Keratinocyte (primary cell): ENCODE measurements around the gene PRKAR1B. TPM values are rescaled to one million over a fixed set of nuclear protein-coding genes. Genes with fewer than 3 reads are reported as not detected.

Experiments used
- DNase-seq: peaks from one replicate; pipeline ENCODE4 v3.0.0-alpha.2; 2011; ENCODE audit warnings: low read depth, missing footprints, low spot score
- FAIRE-seq: peaks from 2 replicates; lab custom pipeline; 2011; peaks lifted over from hg19 to GRCh38; lab: Jason Lieb, UNC
- H2AFZ ChIP-seq: 2 replicates; pipeline ENCODE4 v1.6.0; 2012; ENCODE audit warnings: low read length, control low read depth, inconsistent platforms; ENCODE audit not compliant: control insufficient read depth
- H3K27ac ChIP-seq: 2 replicates; pipeline ENCODE4 v1.5.1; 2011; ENCODE audit warnings: low read length; ENCODE audit not compliant: control insufficient read depth, insufficient read depth
- H3K27me3 ChIP-seq: 3 replicates; pipeline ENCODE4 v1.6.0; 2011; ENCODE audit warnings: low read length; ENCODE audit not compliant: control insufficient read depth, insufficient read depth; ENCODE audit errors: extremely low read depth
- H3K36me3 ChIP-seq, 2 experiments: 2 replicates in 1 of 2; 3 replicates in 1 of 2; pipeline ENCODE4 v1.5.1; 2011; ENCODE audit warnings: low read length in 2 of 2, mild to moderate bottlenecking in 1 of 2; ENCODE audit not compliant: control insufficient read depth in 2 of 2, insufficient read depth in 2 of 2; ENCODE audit errors: extremely low read depth in 1 of 2
- H3K4me1 ChIP-seq: 3 replicates; pipeline ENCODE4 v1.5.1; 2011; ENCODE audit warnings: low read length; ENCODE audit not compliant: control insufficient read depth, insufficient read depth; ENCODE audit errors: extremely low read depth
- H3K4me2 ChIP-seq: 3 replicates; pipeline ENCODE4 v1.6.0; 2011; ENCODE audit warnings: low read depth, low read length; ENCODE audit not compliant: control insufficient read depth, insufficient read depth; ENCODE audit errors: extremely low read depth
- H3K4me3 ChIP-seq, 3 experiments: fragments of 200-600 bp in 1 of 3; sonication (generic) in 1 of 3; 2 replicates in 2 of 3; 3 replicates in 1 of 3; pipeline ENCODE4 v1.5.1; 2011 to 2016; ENCODE audit warnings: low read length in 3 of 3, mild to moderate bottlenecking in 3 of 3, control low read depth in 2 of 3, inconsistent platforms in 1 of 3, low read depth in 1 of 3, mixed read lengths in 1 of 3, mixed run types in 1 of 3, moderate library complexity in 1 of 3; ENCODE audit not compliant: control insufficient read depth in 2 of 3, insufficient read depth in 2 of 3; ENCODE audit errors: extremely low read depth in 1 of 3
- H3K79me2 ChIP-seq: 2 replicates; pipeline ENCODE4 v1.6.0; 2012; ENCODE audit warnings: low read length; ENCODE audit not compliant: control insufficient read depth, insufficient read depth
- H3K9ac ChIP-seq: 3 replicates; pipeline ENCODE4 v1.6.0; 2011; ENCODE audit warnings: low read length; ENCODE audit not compliant: control insufficient read depth, insufficient read depth; ENCODE audit errors: extremely low read depth
- H3K9me1 ChIP-seq: 3 replicates; pipeline ENCODE4 v1.6.0; 2011; ENCODE audit warnings: low read length; ENCODE audit not compliant: control insufficient read depth, insufficient read depth; ENCODE audit errors: extremely low read depth
- H3K9me3 ChIP-seq: 2 replicates; pipeline ENCODE4 v1.5.1; 2012; ENCODE audit warnings: low read depth, low read length; ENCODE audit not compliant: control insufficient read depth
- H4K20me1 ChIP-seq: 3 replicates; pipeline ENCODE4 v1.6.0; 2011; ENCODE audit warnings: low read length; ENCODE audit not compliant: control insufficient read depth, insufficient read depth; ENCODE audit errors: extremely low read depth
- EZH2 ChIP-seq: IDR thresholded peaks from one replicate; pipeline ENCODE4 v1.6.1; 2012; ENCODE audit warnings: inconsistent platforms, mild to moderate bottlenecking, low read length, moderate library complexity
- dilution Hi-C: fragments of 300-500 bp; cut with MboI; formaldehyde crosslinking; loops from one replicate; pipeline ENCODE4 v1.7.0; 2020; ENCODE audit warnings: low sequenced_read_pairs; ENCODE audit not compliant: extremely low pct_ligation_motif_present
- polyA plus RNA-seq, 5 experiments: library from polyadenylated mRNA; depleted of rRNA in 3 of 5; stranded (reverse) in 3 of 5; stranded (forward) in 1 of 5; unstranded in 1 of 5; fragments of >200 nt; gene quantifications; 1 replicate in 1 of 5; 2 replicates in 3 of 5; 3 replicates in 1 of 5; pipeline versions ENCODE4 v1.2.1 to v1.2.3, GENCODE V29; 2011 to 2012; ENCODE audit warnings: missing spikeins in 2 of 5, low read depth in 1 of 5, low replicate concordance in 1 of 5
- TF ChIP-seq, protein P1 (sequence below), 3 experiments: IDR thresholded peaks in 1 of 3; conservative IDR thresholded peaks in 1 of 3; optimal IDR thresholded peaks in 1 of 3; 2 replicates in 2 of 3; 3 replicates in 1 of 3; pipeline versions ENCODE3 to v1.5.1; 2011; ENCODE audit warnings: low read length in 3 of 3, mild to moderate bottlenecking in 3 of 3, moderate library complexity in 2 of 3, control low read depth in 1 of 3, inconsistent platforms in 1 of 3; ENCODE audit not compliant: insufficient read depth in 2 of 3; ENCODE audit errors: extremely low read depth in 1 of 3

PRKAR1B gene
- polyA plus RNA-seq, 1 donor (not counting 4 experiments of a cell fraction or from before 2014, with no cell fraction given): 10.8 TPM

DNA sequence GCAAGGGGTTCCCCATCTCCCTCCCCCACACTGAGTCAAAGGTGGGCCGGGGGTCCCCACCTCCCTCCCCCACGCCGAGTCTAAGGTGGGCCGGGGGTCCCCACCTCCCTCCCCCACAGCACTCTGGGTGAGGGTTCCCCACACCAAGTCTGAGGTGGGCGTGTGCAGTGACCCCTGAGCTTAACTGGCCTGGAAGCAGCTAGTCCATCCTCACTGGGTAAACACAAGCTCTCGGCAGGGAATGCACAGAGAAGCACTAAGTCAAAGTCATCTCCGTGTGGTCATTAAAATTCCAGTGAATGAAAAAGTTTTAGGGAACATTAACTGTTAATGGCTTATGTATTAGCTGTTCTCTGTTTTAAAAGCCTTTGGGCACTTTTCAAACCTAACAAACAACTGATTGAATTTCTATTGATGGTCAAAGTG, 43.7 kb upstream of the PRKAR1B start:
- Histone ChIP-seq H3K79me2 (no peaks in the 10 kb centered on the region), H3K4me2 (no peak overlapping the region), H3K9me1 (no peaks in the 10 kb centered on the region), H3K27me3 (no peaks in the 10 kb centered on the region), H3K4me3 (no peak overlapping the region), H3K27ac (no peak overlapping the region), H4K20me1 (no peaks in the 10 kb centered on the region), H2AFZ (no peak overlapping the region), H3K36me3 (peaks cover 13 to 28% of the 10 kb centered on the region in 2 experiments), H3K9me3 (no peaks in the 10 kb centered on the region), H3K9ac (no peak overlapping the region), H3K4me1 (no peaks in the 10 kb centered on the region)
- dilution Hi-C loops: no loop called here
- FAIRE-seq (no peak), DNase-seq (no peak)
- TF ChIP-seq, protein P1, sequence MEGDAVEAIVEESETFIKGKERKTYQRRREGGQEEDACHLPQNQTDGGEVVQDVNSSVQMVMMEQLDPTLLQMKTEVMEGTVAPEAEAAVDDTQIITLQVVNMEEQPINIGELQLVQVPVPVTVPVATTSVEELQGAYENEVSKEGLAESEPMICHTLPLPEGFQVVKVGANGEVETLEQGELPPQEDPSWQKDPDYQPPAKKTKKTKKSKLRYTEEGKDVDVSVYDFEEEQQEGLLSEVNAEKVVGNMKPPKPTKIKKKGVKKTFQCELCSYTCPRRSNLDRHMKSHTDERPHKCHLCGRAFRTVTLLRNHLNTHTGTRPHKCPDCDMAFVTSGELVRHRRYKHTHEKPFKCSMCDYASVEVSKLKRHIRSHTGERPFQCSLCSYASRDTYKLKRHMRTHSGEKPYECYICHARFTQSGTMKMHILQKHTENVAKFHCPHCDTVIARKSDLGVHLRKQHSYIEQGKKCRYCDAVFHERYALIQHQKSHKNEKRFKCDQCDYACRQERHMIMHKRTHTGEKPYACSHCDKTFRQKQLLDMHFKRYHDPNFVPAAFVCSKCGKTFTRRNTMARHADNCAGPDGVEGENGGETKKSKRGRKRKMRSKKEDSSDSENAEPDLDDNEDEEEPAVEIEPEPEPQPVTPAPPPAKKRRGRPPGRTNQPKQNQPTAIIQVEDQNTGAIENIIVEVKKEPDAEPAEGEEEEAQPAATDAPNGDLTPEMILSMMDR (optimal IDR thresholded peaks at IDR 0.05 in 1 of 3, IDR thresholded peaks at IDR 0.05 in 1 of 3, conservative IDR thresholded peaks at IDR 0.05 in 1 of 3; ENCODE audit: extremely low read depth in 1 of 3, insufficient read depth in 2 of 3, low read length in 3 of 3): no peak
- no peak for TF ChIP-seq EZH2

- DNase-seq (no peak), FAIRE-seq (no peak)
- no peak overlapping the region for H3K4me2 ChIP-seq
- TF ChIP-seq, protein P1 (optimal IDR thresholded peaks at IDR 0.05 in 1 of 3, IDR thresholded peaks at IDR 0.05 in 1 of 3, conservative IDR thresholded peaks at IDR 0.05 in 1 of 3; ENCODE audit: extremely low read depth in 1 of 3, insufficient read depth in 2 of 3, low read length in 3 of 3): no peak
- no peak for TF ChIP-seq EZH2
- no peaks in the 10 kb centered on the region for H3K9me1 ChIP-seq
- H3K9ac ChIP-seq: no peak overlapping the region
- H2AFZ ChIP-seq: no peak overlapping the region
- dilution Hi-C loops: no loop called here
- H3K79me2 ChIP-seq: no peaks in the 10 kb centered on the region
- no peaks in the 10 kb centered on the region for H3K9me3 ChIP-seq
- H3K4me1 ChIP-seq: no peaks in the 10 kb centered on the region
- no peak overlapping the region for H3K4me3 ChIP-seq
- H3K36me3 ChIP-seq: peaks cover 13 to 27% of the 10 kb centered on the region in 2 experiments
- H3K27ac ChIP-seq: no peak overlapping the region
- no peaks in the 10 kb centered on the region for H3K27me3 ChIP-seq
- H4K20me1 ChIP-seq: no peaks in the 10 kb centered on the region
These were observed 43.3 kb upstream of the PRKAR1B start for GRCh38 chr7:770336-770735.
